SK-N-SH (cell line): ENCODE results near the gene IPPK. TPM values are rescaled to one million over a fixed set of nuclear protein-coding genes. Genes with fewer than 3 reads are reported as not detected.

Experiments used
- CTCF ChIA-PET: fragments of 300-600, 350-600 bp; formaldehyde crosslinking; extraction: SDS; loops from one replicate; lab custom pipeline; 2021; lab: Yijun Ruan, JAX
- POLR2A ChIA-PET: fragments of 350-600 bp; sonication (Branson Sonifier 250); formaldehyde crosslinking; extraction: SDS; loops from one replicate; lab custom pipeline; 2020; ENCODE audit warnings: antibody characterized with exemption, inconsistent platforms; lab: Yijun Ruan, JAX
- DNase-seq: peaks from one replicate; pipeline ENCODE4 v3.0.0; 2012
- H2AFZ ChIP-seq: fragments of 200-600 bp; sonication (generic); 2 replicates; pipeline ENCODE4 v1.8.1; 2016; ENCODE audit warnings: antibody characterized with exemption, mild to moderate bottlenecking, low read depth
- H3F3A ChIP-seq: fragments of 200-600 bp; sonication (generic); replicated peaks from 2 replicates; pipeline ENCODE3; 2016; ENCODE audit warnings: antibody characterized with exemption, mild to moderate bottlenecking; ENCODE audit not compliant: insufficient read depth
- H3K27ac ChIP-seq, 2 experiments: fragments of 200-500 bp in 1 of 2; fragments of 200-600 bp in 1 of 2; sonication (Bioruptor generic) in 1 of 2; sonication (generic), shearing (Covaris generic) in 1 of 2; 2 replicates each; pipeline versions ENCODE4 v1.5.1 to v1.6.1; 2014 to 2016; ENCODE audit warnings: low read depth in 2 of 2, inconsistent platforms in 1 of 2, low read length in 1 of 2, mild to moderate bottlenecking in 1 of 2, mixed read lengths in 1 of 2
- H3K27me3 ChIP-seq: fragments of 200-600 bp; sonication (generic), shearing (Covaris generic); 2 replicates; pipeline ENCODE4 v1.6.1; 2016; ENCODE audit warnings: mixed run types; ENCODE audit not compliant: insufficient read depth
- H3K36me3 ChIP-seq, 2 experiments: fragments of 200-500 bp in 1 of 2; fragments of 200-600 bp in 1 of 2; sonication (Bioruptor generic) in 1 of 2; sonication (generic) in 1 of 2; replicated peaks in 1 of 2; 2 replicates each; pipeline versions ENCODE3 to v1.5.1; 2014 to 2016; ENCODE audit warnings: low read length in 1 of 2, mild to moderate bottlenecking in 1 of 2; ENCODE audit not compliant: insufficient read depth in 2 of 2, control insufficient read depth in 1 of 2
- H3K4me1 ChIP-seq, 2 experiments: fragments of 200-500 bp in 1 of 2; fragments of 200-600 bp in 1 of 2; sonication (Bioruptor generic) in 1 of 2; sonication (generic), shearing (Covaris generic) in 1 of 2; 2 replicates each; pipeline versions ENCODE4 v1.5.1 to v1.6.1; 2014 to 2016; ENCODE audit warnings: low read depth in 1 of 2, low read length in 1 of 2, mixed run types in 1 of 2; ENCODE audit not compliant: insufficient read depth in 2 of 2, control insufficient read depth in 1 of 2
- H3K4me2 ChIP-seq: fragments of 200-600 bp; sonication (generic), shearing (Covaris generic); 2 replicates; pipeline ENCODE4 v1.6.1; 2017; ENCODE audit warnings: mixed run types
- H3K4me3 ChIP-seq, 2 experiments: fragments of 200-500 bp in 1 of 2; fragments of 200-600 bp in 1 of 2; sonication (Bioruptor generic) in 1 of 2; sonication (generic), shearing (Covaris generic) in 1 of 2; 2 replicates each; pipeline versions ENCODE4 v1.5.1 to v1.8.1; 2014 to 2016; ENCODE audit warnings: low read depth in 2 of 2, inconsistent platforms in 1 of 2, low read length in 1 of 2, mild to moderate bottlenecking in 1 of 2, mixed read lengths in 1 of 2, moderate library complexity in 1 of 2
- H3K79me2 ChIP-seq: fragments of 200-600 bp; sonication (generic); 2 replicates; pipeline ENCODE4 v1.8.1; 2017; ENCODE audit warnings: mild to moderate bottlenecking; ENCODE audit not compliant: insufficient read depth
- H3K9ac ChIP-seq: fragments of 200-600 bp; sonication (generic); 2 replicates; pipeline ENCODE4 v1.6.1; 2017; ENCODE audit warnings: mixed run types
- H3K9me2 ChIP-seq: fragments of 200-600 bp; sonication (generic); 2 replicates; pipeline ENCODE4 v1.6.1; 2017; ENCODE audit warnings: mixed run types
- H3K9me3 ChIP-seq: fragments of 200-600 bp; sonication (generic); 2 replicates; pipeline ENCODE4 v1.6.1; 2017; ENCODE audit warnings: mixed run types, mild to moderate bottlenecking, moderate library complexity
- H4K20me1 ChIP-seq: fragments of 200-600 bp; sonication (generic); 2 replicates; pipeline ENCODE4 v1.6.1; 2017; ENCODE audit warnings: mild to moderate bottlenecking, mixed run types; ENCODE audit not compliant: insufficient read depth
- CHD2 ChIP-seq: fragments of 150-350 bp; IDR thresholded peaks from 2 replicates; pipeline ENCODE4 v1.6.1; 2018; ENCODE audit warnings: low read length; ENCODE audit not compliant: partially characterized antibody
- EP300 ChIP-seq, 2 experiments: IDR thresholded peaks; 2 replicates each; pipeline versions ENCODE4 v1.4.0 to v1.6.1; 2012; ENCODE audit warnings: borderline replicate concordance in 1 of 2, low read depth in 1 of 2, low read length in 1 of 2
- EZH2phosphoT487 ChIP-seq: fragments of 200-600 bp; sonication (generic); IDR thresholded peaks from 2 replicates; pipeline ENCODE4 v1.6.1; 2017; ENCODE audit warnings: low read depth, mixed run types, mild to moderate bottlenecking, antibody characterized with exemption, moderate library complexity, borderline replicate concordance
- FOXJ3 ChIP-seq: sonication (generic); formaldehyde crosslinking; IDR thresholded peaks from 2 replicates; pipeline ENCODE4 v1.5.1; 2020; ENCODE audit warnings: mild to moderate bottlenecking, missing genetic modification reagents
- GABPA ChIP-seq: IDR thresholded peaks from 2 replicates; pipeline ENCODE4 v1.4.0; 2012; ENCODE audit warnings: low read depth, mild to moderate bottlenecking
- GATA2 ChIP-seq: sonication (generic); formaldehyde crosslinking; IDR thresholded peaks from 2 replicates; pipeline ENCODE4 v1.5.0; 2020; ENCODE audit warnings: mild to moderate bottlenecking, missing genetic modification reagents
- JUND ChIP-seq: IDR thresholded peaks from 2 replicates; pipeline ENCODE4 v1.4.0; 2012
- MEF2A ChIP-seq: IDR thresholded peaks from 2 replicates; pipeline ENCODE4 v1.4.0; 2012; ENCODE audit warnings: low read depth, borderline replicate concordance
- MXI1 ChIP-seq: IDR thresholded peaks from 2 replicates; pipeline ENCODE4 v1.6.1; 2012; ENCODE audit warnings: mild to moderate bottlenecking, low read depth, low read length, improper control_type of control experiment
- POLR2AphosphoS5 ChIP-seq: IDR thresholded peaks from 2 replicates; pipeline ENCODE4 v1.6.1; 2012; ENCODE audit warnings: low read depth, low read length
- RCOR1 ChIP-seq: fragments of 150-350 bp; IDR thresholded peaks from 2 replicates; pipeline ENCODE4 v1.6.1; 2017; ENCODE audit warnings: antibody characterized with exemption, low read length
- RXRA ChIP-seq: IDR thresholded peaks from 2 replicates; pipeline ENCODE4 v1.4.0; 2012; ENCODE audit warnings: low read depth, mild to moderate bottlenecking, borderline replicate concordance
- SIN3A ChIP-seq: IDR thresholded peaks from 2 replicates; pipeline ENCODE4 v1.6.1; 2012; ENCODE audit warnings: low read depth, mild to moderate bottlenecking, low read length, moderate library complexity, borderline replicate concordance
- SMC3 ChIP-seq: IDR thresholded peaks from 2 replicates; pipeline ENCODE4 v1.6.1; 2012; ENCODE audit warnings: low read depth, low read length, improper control_type of control experiment
- TAF1 ChIP-seq: IDR thresholded peaks from 2 replicates; pipeline ENCODE4 v1.6.1; 2012; ENCODE audit warnings: low read depth, mild to moderate bottlenecking, low read length, moderate library complexity, borderline replicate concordance
- TCF12 ChIP-seq: IDR thresholded peaks from 2 replicates; pipeline ENCODE4 v1.4.0; 2012
- TEAD4 ChIP-seq: IDR thresholded peaks from 2 replicates; pipeline ENCODE4 v1.4.0; 2012; ENCODE audit warnings: mild to moderate bottlenecking, borderline replicate concordance; ENCODE audit not compliant: insufficient read depth
- USF1 ChIP-seq: IDR thresholded peaks from 2 replicates; pipeline ENCODE4 v1.4.0; 2012; ENCODE audit warnings: low read depth, borderline replicate concordance
- YY1 ChIP-seq: IDR thresholded peaks from 2 replicates; pipeline ENCODE4 v1.4.0; 2012; ENCODE audit warnings: low read depth, mild to moderate bottlenecking
- WGBS: methylation state at CpG from one replicate; pipeline ENCODE4 v1.1.6; 2017; ENCODE audit warnings: low lambda C conversion rate; 5-methylcytosine and 5-hydroxymethylcytosine counted together
- polyA plus RNA-seq, 3 experiments: library from polyadenylated mRNA; depleted of rRNA; stranded (reverse); fragments of >200 nt; gene quantifications; 2 replicates each; pipeline ENCODE4 v1.2.3, GENCODE V29; 2012
- TF ChIP-seq, protein P1 (sequence below): IDR thresholded peaks from 2 replicates; pipeline ENCODE4 v1.4.0; 2012; ENCODE audit warnings: low read depth, borderline replicate concordance

IPPK gene
- polyA plus RNA-seq, 1 of the 3 experiments (the other 2 are of a cell fraction): 16.5 TPM

- H3K9ac ChIP-seq: no peak overlapping the region
- TF ChIP-seq TEAD4: no peak
- no peak for TF ChIP-seq GATA2 (CRISPR knock-in tag)
- TF ChIP-seq JUND: no peak
- TF ChIP-seq MEF2A: no peak
- TF ChIP-seq, protein P1, sequence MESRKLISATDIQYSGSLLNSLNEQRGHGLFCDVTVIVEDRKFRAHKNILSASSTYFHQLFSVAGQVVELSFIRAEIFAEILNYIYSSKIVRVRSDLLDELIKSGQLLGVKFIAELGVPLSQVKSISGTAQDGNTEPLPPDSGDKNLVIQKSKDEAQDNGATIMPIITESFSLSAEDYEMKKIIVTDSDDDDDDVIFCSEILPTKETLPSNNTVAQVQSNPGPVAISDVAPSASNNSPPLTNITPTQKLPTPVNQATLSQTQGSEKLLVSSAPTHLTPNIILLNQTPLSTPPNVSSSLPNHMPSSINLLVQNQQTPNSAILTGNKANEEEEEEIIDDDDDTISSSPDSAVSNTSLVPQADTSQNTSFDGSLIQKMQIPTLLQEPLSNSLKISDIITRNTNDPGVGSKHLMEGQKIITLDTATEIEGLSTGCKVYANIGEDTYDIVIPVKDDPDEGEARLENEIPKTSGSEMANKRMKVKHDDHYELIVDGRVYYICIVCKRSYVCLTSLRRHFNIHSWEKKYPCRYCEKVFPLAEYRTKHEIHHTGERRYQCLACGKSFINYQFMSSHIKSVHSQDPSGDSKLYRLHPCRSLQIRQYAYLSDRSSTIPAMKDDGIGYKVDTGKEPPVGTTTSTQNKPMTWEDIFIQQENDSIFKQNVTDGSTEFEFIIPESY: no peak
- no peak for TF ChIP-seq CHD2
- TF ChIP-seq SIN3A: no peak
- TF ChIP-seq GABPA: no peak
- TF ChIP-seq FOXJ3 (CRISPR knock-in tag): no peak
- TF ChIP-seq, all 33 proteins: peak for 0
- H4K20me1 ChIP-seq: no peaks in the 10 kb centered on the region
- H3K79me2 ChIP-seq: no peaks in the 10 kb centered on the region
- H3K9me2 ChIP-seq: no peaks in the 10 kb centered on the region
- no peak overlapping the region for H3K4me3 ChIP-seq
- no peaks in the 10 kb centered on the region for H3K27me3 ChIP-seq
- CTCF ChIA-PET: interaction anchor here (0.7 to 2.8 kb wide), 5 partner anchors 12 to 182 kb away, joined by 3 to 16 read pairs (median 3); no protein-coding TSS in a partner anchor
- peak; percentile 39 for DNase-seq
- peaks cover 0 to 28% of the 10 kb centered on the region in 2 experiments for H3K36me3 ChIP-seq
- H2AFZ ChIP-seq: no peak overlapping the region
- peaks cover 3% of the 10 kb centered on the region; the same call in 1 of the 2 replicates for H3K9me3 ChIP-seq
- no peak overlapping the region for H3K4me2 ChIP-seq
- H3F3A ChIP-seq: no peaks in the 10 kb centered on the region
- POLR2A ChIA-PET: no interaction called here
- H3K27ac ChIP-seq: peak overlapping the region in 1 of 2 experiments; percentile 64; a peak in 2 of 4 replicates
- WGBS: 78% methylated on average over 11 of the region's 11 CpGs
- peaks cover 5 to 25% of the 10 kb centered on the region in 2 experiments for H3K4me1 ChIP-seq
These were observed 61.0 kb downstream of the IPPK start for GRCh38 chr9:92608909-92609445.

DNA sequence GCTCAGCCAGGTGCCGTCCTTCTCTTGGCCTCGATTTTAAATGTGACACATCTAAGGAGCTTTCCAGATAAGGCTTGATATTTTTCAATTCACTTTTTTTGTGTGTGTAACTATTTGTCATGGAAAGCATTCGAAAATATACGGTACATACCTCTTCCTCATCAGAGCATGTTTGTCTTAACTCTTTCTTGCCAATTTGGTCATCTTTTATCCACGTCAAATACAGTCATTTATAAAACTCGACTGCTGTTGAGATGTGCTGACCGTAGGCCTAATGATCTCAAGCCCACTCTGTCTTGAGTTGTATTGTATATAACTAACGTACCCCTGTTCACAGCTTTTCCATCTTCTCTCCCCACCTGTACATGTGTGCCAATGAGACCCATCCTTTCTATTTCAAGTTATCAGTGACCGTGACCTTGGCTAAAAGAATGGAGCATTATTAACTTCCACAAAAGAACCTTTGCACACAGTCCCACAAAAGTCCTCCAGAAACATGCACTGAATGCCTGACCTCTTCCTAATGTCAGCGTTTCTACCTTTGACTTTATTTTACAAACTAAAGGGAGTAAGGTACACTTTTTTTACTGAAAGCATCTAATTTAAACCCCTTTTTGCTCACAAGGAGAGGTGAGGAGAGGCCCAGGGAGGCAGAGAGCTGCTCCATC lies 61.6 kb downstream of the IPPK start:
- peaks cover 0 to 23% of the 10 kb centered on the region in 2 experiments for H3K36me3 ChIP-seq
- no peak for DNase-seq
- 0 out of 2 replicates have a peak overlapping the region, but pooled peaks have one; percentile 14 for H3K4me2 ChIP-seq
- peaks cover 4% of the 10 kb centered on the region; the same call in 1 of the 2 replicates for H3K9me3 ChIP-seq
- WGBS: 83% methylated on average over 10 of the region's 10 CpGs
- no peaks in the 10 kb centered on the region for H3K27me3 ChIP-seq
- H3K79me2 ChIP-seq: no peaks in the 10 kb centered on the region
- no peak overlapping the region for H3K4me3 ChIP-seq
- no peak overlapping the region for H2AFZ ChIP-seq
- CTCF ChIA-PET: interaction anchor here (0.7 to 2.8 kb wide), 6 partner anchors 12 to 127 kb away, joined by 3 to 16 read pairs (median 5); no protein-coding TSS in a partner anchor
- H3F3A ChIP-seq: no peaks in the 10 kb centered on the region
- peak overlapping the region; percentile 7 to 64; a peak in 3 of 4 replicates for H3K27ac ChIP-seq
- no peaks in the 10 kb centered on the region for H4K20me1 ChIP-seq
- H3K9me2 ChIP-seq: no peaks in the 10 kb centered on the region
- H3K4me1 ChIP-seq: peaks cover 5 to 25% of the 10 kb centered on the region in 2 experiments
- no peak overlapping the region for H3K9ac ChIP-seq
- no peak for TF ChIP-seq JUND
- no peak for TF ChIP-seq TCF12
- TF ChIP-seq EP300 (IDR thresholded peaks at IDR 0.05; ENCODE audit: borderline replicate concordance in 1 of 2, low read depth in 1 of 2, low read length in 1 of 2): no peak
- no peak for TF ChIP-seq POLR2AphosphoS5
- TF ChIP-seq YY1: no peak
- no peak for TF ChIP-seq TAF1
- TF ChIP-seq SMC3: no peak
- no peak for TF ChIP-seq MXI1
- TF ChIP-seq RCOR1: no peak
- no peak for TF ChIP-seq EZH2phosphoT487
- TF ChIP-seq RXRA: no peak
- TF ChIP-seq MEF2A: no peak
- TF ChIP-seq USF1: no peak
- no peak for TF ChIP-seq TEAD4
- TF ChIP-seq GABPA: no peak
- TF ChIP-seq SIN3A: no peak
- TF ChIP-seq, all 33 proteins: peak for 0
- POLR2A ChIA-PET: interaction anchor here (1.2 kb wide), 1 partner anchor 21 kb away, joined by 3 read pairs; no protein-coding TSS in a partner anchor
